Measurements from ENCODE around the gene WDSUB1.

WDSUB1 gene

DNA sequence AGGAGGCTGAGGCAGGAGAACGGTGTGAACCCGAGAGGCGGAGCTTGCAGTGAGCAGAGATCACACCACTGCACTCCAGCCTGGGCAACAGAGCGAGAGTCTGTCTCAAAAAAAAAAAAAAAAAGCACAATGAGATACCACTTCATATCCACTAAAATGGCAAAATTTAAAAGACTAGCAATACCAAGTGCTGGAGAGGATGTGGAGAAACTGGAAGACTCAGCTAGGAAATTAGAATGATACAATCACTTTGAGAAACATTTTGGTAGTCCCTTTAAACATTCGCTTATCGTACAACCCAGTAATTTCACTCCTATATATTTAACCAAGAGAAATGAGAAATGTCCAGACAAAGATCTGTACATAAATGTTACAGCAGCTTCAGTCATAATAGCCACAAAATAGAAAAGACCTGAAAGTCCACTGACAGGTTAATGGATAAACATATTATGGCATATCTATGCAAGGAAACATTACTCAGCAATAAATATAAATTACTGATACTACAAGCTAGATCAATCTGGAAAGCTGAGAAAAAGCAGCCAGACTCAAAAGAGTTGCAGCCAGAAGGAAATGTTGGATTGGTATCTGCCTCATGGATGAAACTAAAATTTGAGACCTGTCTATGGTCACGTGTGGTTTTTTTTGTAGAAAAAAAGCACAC, 40.0 kb downstream of the WDSUB1 start:
- H3K4me3 ChIP-seq (ENCODE audit: low read depth in 1 of 2, low read length in 2 of 2): no peak overlapping the region

GRCh38 chr2:159243529-159243928, 43.0 kb downstream of the WDSUB1 start:
- Histone ChIP-seq H3K36me3 (ENCODE audit: control insufficient read depth in 1 of 2, insufficient read depth in 2 of 2, low read length in 2 of 2) (peaks cover 20 to 21% of the 10 kb centered on the region in 2 donors), H3K27me3 (ENCODE audit: control insufficient read depth in 1 of 2, insufficient read depth in 2 of 2, low read length in 2 of 2) (no peaks in the 10 kb centered on the region), H3K9ac (ENCODE audit: low read depth in 1 of 2, low read length in 2 of 2) (no peak overlapping the region), H3K4me1 (ENCODE audit: control insufficient read depth in 1 of 2, insufficient read depth in 2 of 2, low read length in 2 of 2) (no peaks in the 10 kb centered on the region), H3K4me3 (ENCODE audit: low read depth in 1 of 2, low read length in 2 of 2) (no peak overlapping the region), H3K9me3 (ENCODE audit: control insufficient read depth in 1 of 2, low read length in 2 of 2) (peaks cover 0 to 3% of the 10 kb centered on the region in 2 donors), H3K27ac (ENCODE audit: low read depth, low read length) (no peak overlapping the region)

More for the DNA sequence above, 40.0 kb downstream of the WDSUB1 start:
- Histone ChIP-seq H3K4me1 (ENCODE audit: control insufficient read depth in 1 of 2, insufficient read depth in 2 of 2, low read length in 2 of 2) (peaks cover 0 to 4% of the 10 kb centered on the region in 2 donors), H3K36me3 (ENCODE audit: control insufficient read depth in 1 of 2, insufficient read depth in 2 of 2, low read length in 2 of 2) (peaks cover 4 to 9% of the 10 kb centered on the region in 2 donors), H3K9ac (ENCODE audit: low read depth in 1 of 2, low read length in 2 of 2) (no peak overlapping the region), H3K27me3 (ENCODE audit: control insufficient read depth in 1 of 2, insufficient read depth in 2 of 2, low read length in 2 of 2) (no peaks in the 10 kb centered on the region), H3K9me3 (ENCODE audit: control insufficient read depth in 1 of 2, low read length in 2 of 2) (peaks cover 0 to 3% of the 10 kb centered on the region in 2 donors), H3K27ac (ENCODE audit: low read depth, low read length) (no peak overlapping the region)

DNA sequence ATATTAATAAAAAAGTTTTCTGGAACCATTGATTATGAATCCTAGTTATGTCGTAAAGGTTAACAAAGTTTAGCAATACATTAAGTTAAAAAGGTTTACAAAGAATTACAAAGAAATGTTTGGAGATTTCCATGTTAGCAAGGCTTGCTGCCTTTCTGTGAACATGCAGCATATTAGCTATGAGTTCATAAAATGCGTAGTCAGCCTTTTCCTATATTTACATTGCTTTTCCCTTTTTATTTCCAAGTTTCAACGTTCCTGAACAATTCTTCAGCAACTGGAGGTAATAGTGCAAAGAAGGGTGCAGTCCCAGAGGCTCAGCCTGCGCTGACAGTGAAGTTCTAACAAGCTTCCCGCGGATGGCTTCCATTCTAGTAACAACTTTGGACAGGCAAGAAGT, 51.6 kb downstream of the WDSUB1 start:
- no peak overlapping the region for H3K4me3 ChIP-seq (ENCODE audit: low read depth in 1 of 2, low read length in 2 of 2)
- H3K36me3 ChIP-seq (ENCODE audit: control insufficient read depth in 1 of 2, insufficient read depth in 2 of 2, low read length in 2 of 2): peaks cover 25 to 48% of the 10 kb centered on the region in 2 donors

GRCh38 chr2:159232456-159233170, 53.9 kb downstream of the WDSUB1 start:
- Histone ChIP-seq H3K27me3 (ENCODE audit: control insufficient read depth in 1 of 2, insufficient read depth in 2 of 2, low read length in 2 of 2) (no peaks in the 10 kb centered on the region), H3K36me3 (ENCODE audit: control insufficient read depth in 1 of 2, insufficient read depth in 2 of 2, low read length in 2 of 2) (peaks cover 37 to 57% of the 10 kb centered on the region in 2 donors), H3K4me3 (ENCODE audit: low read depth in 1 of 2, low read length in 2 of 2) (no peak overlapping the region), H3K4me1 (ENCODE audit: control insufficient read depth in 1 of 2, insufficient read depth in 2 of 2, low read length in 2 of 2) (no peaks in the 10 kb centered on the region), H3K27ac (ENCODE audit: low read depth, low read length) (no peak overlapping the region), H3K9ac (ENCODE audit: low read depth in 1 of 2, low read length in 2 of 2) (no peak overlapping the region), H3K9me3 (ENCODE audit: control insufficient read depth in 1 of 2, low read length in 2 of 2) (no peaks in the 10 kb centered on the region)

More for the DNA sequence above, 51.6 kb downstream of the WDSUB1 start:
- no peaks in the 10 kb centered on the region for H3K4me1 ChIP-seq (ENCODE audit: control insufficient read depth in 1 of 2, insufficient read depth in 2 of 2, low read length in 2 of 2)
- no peaks in the 10 kb centered on the region for H3K9me3 ChIP-seq (ENCODE audit: control insufficient read depth in 1 of 2, low read length in 2 of 2)
- H3K9ac ChIP-seq (ENCODE audit: low read depth in 1 of 2, low read length in 2 of 2): no peak overlapping the region
- H3K27me3 ChIP-seq (ENCODE audit: control insufficient read depth in 1 of 2, insufficient read depth in 2 of 2, low read length in 2 of 2): no peaks in the 10 kb centered on the region
- no peak overlapping the region for H3K27ac ChIP-seq (ENCODE audit: low read depth, low read length)

DNA sequence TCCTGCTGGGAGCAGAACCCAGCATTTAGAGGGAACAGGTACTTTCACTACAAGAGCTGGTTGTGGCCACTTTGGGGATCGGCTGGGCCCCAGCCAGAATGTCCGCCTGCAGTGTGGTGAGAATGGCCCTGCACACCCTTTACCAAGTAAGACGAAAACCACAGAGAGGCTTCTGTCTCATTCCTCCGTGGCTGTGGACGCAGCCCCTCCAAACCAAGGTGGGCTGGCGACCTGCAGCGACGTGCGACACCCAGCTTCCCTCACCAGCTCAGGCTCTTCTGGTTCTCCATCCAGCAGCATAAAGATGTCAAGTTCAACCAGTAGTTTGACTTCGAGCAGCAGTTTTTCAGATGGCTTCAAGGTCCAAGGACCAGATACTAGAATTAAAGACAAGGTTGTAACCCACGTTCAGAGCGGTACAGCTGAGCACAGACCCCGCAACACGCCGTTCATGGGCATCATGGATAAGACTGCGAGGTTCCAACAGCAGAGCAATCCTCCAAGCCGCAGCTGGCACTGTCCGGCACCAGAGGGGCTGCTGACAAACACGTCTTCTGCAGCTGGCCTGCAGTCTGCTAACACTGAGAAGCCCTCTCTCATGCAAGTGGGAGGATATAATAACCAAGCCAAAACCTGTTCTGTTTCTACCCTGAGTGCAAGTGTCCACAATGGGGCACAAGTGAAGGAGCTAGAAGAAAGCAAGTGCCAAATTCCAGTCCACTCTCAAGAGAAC, 56.2 kb downstream of the WDSUB1 start:
- H3K27ac ChIP-seq (ENCODE audit: low read depth, low read length): no peak overlapping the region
- H3K4me1 ChIP-seq (ENCODE audit: control insufficient read depth in 1 of 2, insufficient read depth in 2 of 2, low read length in 2 of 2): no peaks in the 10 kb centered on the region
- H3K9ac ChIP-seq (ENCODE audit: low read depth in 1 of 2, low read length in 2 of 2): no peak overlapping the region
- peaks cover 33 to 55% of the 10 kb centered on the region in 2 donors for H3K36me3 ChIP-seq (ENCODE audit: control insufficient read depth in 1 of 2, insufficient read depth in 2 of 2, low read length in 2 of 2)
- H3K27me3 ChIP-seq (ENCODE audit: control insufficient read depth in 1 of 2, insufficient read depth in 2 of 2, low read length in 2 of 2): no peaks in the 10 kb centered on the region
- no peaks in the 10 kb centered on the region for H3K9me3 ChIP-seq (ENCODE audit: control insufficient read depth in 1 of 2, low read length in 2 of 2)
- H3K4me3 ChIP-seq (ENCODE audit: low read depth in 1 of 2, low read length in 2 of 2): no peak overlapping the region

DNA sequence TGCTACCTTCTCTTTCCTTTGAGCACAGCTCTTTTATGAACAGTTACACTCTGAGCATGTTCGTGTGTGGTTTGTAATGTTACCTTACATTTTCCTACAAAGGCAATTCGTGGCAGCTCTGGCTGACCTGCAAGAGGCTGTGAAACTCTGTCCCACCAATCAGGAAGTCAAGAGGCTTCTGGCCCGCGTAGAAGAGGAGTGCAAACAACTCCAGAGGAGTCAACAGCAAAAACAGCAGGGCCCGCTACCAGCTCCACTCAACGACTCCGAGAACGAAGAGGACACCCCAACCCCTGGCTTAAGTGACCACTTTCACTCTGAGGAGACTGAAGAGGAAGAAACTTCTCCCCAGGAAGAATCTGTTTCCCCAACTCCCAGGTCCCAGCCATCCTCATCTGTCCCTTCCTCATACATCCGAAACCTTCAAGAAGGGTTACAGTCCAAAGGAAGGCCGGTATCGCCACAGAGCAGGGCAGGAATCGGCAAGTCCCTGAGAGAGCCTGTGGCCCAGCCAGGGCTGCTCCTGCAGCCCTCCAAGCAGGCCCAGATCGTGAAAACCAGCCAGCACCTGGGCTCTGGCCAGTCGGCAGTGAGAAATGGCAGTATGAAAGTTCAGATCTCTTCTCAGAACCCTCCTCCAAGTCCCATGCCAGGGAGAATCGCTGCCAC, 56.9 kb downstream of the WDSUB1 start:
- H3K27me3 ChIP-seq (ENCODE audit: control insufficient read depth in 1 of 2, insufficient read depth in 2 of 2, low read length in 2 of 2): no peaks in the 10 kb centered on the region
- H3K27ac ChIP-seq (ENCODE audit: low read depth, low read length): no peak overlapping the region
- no peak overlapping the region for H3K9ac ChIP-seq (ENCODE audit: low read depth in 1 of 2, low read length in 2 of 2)
- no peak overlapping the region for H3K4me3 ChIP-seq (ENCODE audit: low read depth in 1 of 2, low read length in 2 of 2)
- H3K36me3 ChIP-seq (ENCODE audit: control insufficient read depth in 1 of 2, insufficient read depth in 2 of 2, low read length in 2 of 2): peaks cover 31 to 57% of the 10 kb centered on the region in 2 donors
- no peaks in the 10 kb centered on the region for H3K9me3 ChIP-seq (ENCODE audit: control insufficient read depth in 1 of 2, low read length in 2 of 2)
- no peaks in the 10 kb centered on the region for H3K4me1 ChIP-seq (ENCODE audit: control insufficient read depth in 1 of 2, insufficient read depth in 2 of 2, low read length in 2 of 2)

GRCh38 chr2:159228081-159228581, 58.4 kb downstream of the WDSUB1 start:
- no peaks in the 10 kb centered on the region for H3K4me1 ChIP-seq (ENCODE audit: control insufficient read depth in 1 of 2, insufficient read depth in 2 of 2, low read length in 2 of 2)
- no peaks in the 10 kb centered on the region for H3K9me3 ChIP-seq (ENCODE audit: control insufficient read depth in 1 of 2, low read length in 2 of 2)
- no peaks in the 10 kb centered on the region for H3K27me3 ChIP-seq (ENCODE audit: control insufficient read depth in 1 of 2, insufficient read depth in 2 of 2, low read length in 2 of 2)
- H3K9ac ChIP-seq (ENCODE audit: low read depth in 1 of 2, low read length in 2 of 2): no peak overlapping the region
- peaks cover 31 to 63% of the 10 kb centered on the region in 2 donors for H3K36me3 ChIP-seq (ENCODE audit: control insufficient read depth in 1 of 2, insufficient read depth in 2 of 2, low read length in 2 of 2)
- H3K4me3 ChIP-seq (ENCODE audit: low read depth in 1 of 2, low read length in 2 of 2): no peak overlapping the region
- H3K27ac ChIP-seq (ENCODE audit: low read depth, low read length): no peak overlapping the region

DNA sequence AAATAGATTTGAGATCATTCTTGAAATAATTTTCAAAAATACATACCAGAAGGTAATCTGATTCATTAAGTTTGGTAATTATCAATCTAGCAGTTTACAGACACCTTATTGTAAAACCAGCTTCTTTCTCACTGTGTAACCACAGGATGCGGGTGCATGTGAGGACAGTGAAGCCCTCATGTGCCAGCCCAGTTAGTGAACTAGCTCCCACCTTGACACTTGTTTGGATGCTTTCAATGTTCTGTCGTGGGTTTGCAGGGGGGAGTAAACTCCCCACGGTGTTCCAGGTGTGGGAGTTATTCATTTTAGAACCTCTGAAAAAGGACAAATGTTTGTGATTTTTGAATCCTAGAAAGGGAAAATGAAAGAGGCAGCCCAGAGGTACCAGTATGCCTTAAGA, 59.0 kb downstream of the WDSUB1 start:
- H3K36me3 ChIP-seq (ENCODE audit: control insufficient read depth in 1 of 2, insufficient read depth in 2 of 2, low read length in 2 of 2): peaks cover 31 to 65% of the 10 kb centered on the region in 2 donors
- H3K4me3 ChIP-seq (ENCODE audit: low read depth in 1 of 2, low read length in 2 of 2): no peak overlapping the region
- H3K4me1 ChIP-seq (ENCODE audit: control insufficient read depth in 1 of 2, insufficient read depth in 2 of 2, low read length in 2 of 2): no peaks in the 10 kb centered on the region
- no peaks in the 10 kb centered on the region for H3K27me3 ChIP-seq (ENCODE audit: control insufficient read depth in 1 of 2, insufficient read depth in 2 of 2, low read length in 2 of 2)
- H3K9me3 ChIP-seq (ENCODE audit: control insufficient read depth in 1 of 2, low read length in 2 of 2): no peaks in the 10 kb centered on the region
- no peak overlapping the region for H3K9ac ChIP-seq (ENCODE audit: low read depth in 1 of 2, low read length in 2 of 2)
- no peak overlapping the region for H3K27ac ChIP-seq (ENCODE audit: low read depth, low read length)

GRCh38 chr2:159226608-159227385, 59.7 kb downstream of the WDSUB1 start:
- Histone ChIP-seq H3K9me3 (ENCODE audit: control insufficient read depth in 1 of 2, low read length in 2 of 2) (no peaks in the 10 kb centered on the region), H3K36me3 (ENCODE audit: control insufficient read depth in 1 of 2, insufficient read depth in 2 of 2, low read length in 2 of 2) (peaks cover 32 to 71% of the 10 kb centered on the region in 2 donors), H3K4me3 (ENCODE audit: low read depth in 1 of 2, low read length in 2 of 2) (no peak overlapping the region), H3K4me1 (ENCODE audit: control insufficient read depth in 1 of 2, insufficient read depth in 2 of 2, low read length in 2 of 2) (no peaks in the 10 kb centered on the region), H3K9ac (ENCODE audit: low read depth in 1 of 2, low read length in 2 of 2) (no peak overlapping the region), H3K27ac (ENCODE audit: low read depth, low read length) (no peak overlapping the region), H3K27me3 (ENCODE audit: control insufficient read depth in 1 of 2, insufficient read depth in 2 of 2, low read length in 2 of 2) (no peaks in the 10 kb centered on the region)
